Endothelial cell of umbilical vein (primary cell): ENCODE results near the gene CCDC34.

ENCODE experiments used
- CTCF ChIP-seq, 2 donors: IDR thresholded peaks; 1 replicate in 1 of 2; 2 replicates in 1 of 2; pipeline ENCODE4 v1.5.1; 2011; ENCODE audit warnings: low read length in 2 of 2, mild to moderate bottlenecking in 2 of 2, moderate library complexity in 2 of 2, control low read depth in 1 of 2, inconsistent platforms in 1 of 2, low read depth in 1 of 2; ENCODE audit not compliant: insufficient read depth in 1 of 2; ENCODE audit errors: extremely low read depth in 1 of 2
- MYC ChIP-seq: IDR thresholded peaks from one replicate; pipeline ENCODE4 v1.6.1; 2011; ENCODE audit warnings: mild to moderate bottlenecking, low read depth, low read length
- POLR2A ChIP-seq: IDR thresholded peaks from 2 replicates; pipeline ENCODE4 v1.6.1; 2012; ENCODE audit warnings: low read depth, mild to moderate bottlenecking, control low read depth, low read length

DNA sequence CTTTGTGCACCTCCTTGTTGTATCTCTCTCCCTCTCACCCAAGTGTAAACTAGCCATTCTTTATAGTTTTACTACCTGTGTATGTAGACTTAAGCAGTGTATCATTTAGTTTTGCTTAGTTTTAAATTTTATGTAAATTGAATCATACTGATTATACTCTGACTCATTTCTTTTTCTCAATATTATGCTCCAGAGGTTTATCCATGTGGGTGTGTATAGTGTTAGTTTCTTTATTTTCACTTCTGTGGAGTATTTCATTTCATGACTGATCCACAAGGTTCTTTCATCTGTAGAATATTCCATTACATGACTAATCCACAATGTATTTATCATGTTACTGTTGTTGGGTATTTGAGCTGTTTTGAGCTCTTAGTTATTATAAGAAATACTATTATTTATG is 62.0 kb downstream of the CCDC34 start:
- no peak for TF ChIP-seq POLR2A
- no peak for TF ChIP-seq CTCF (IDR thresholded peaks at IDR 0.05; ENCODE audit: extremely low read depth in 1 of 2, insufficient read depth in 1 of 2, low read depth in 1 of 2, low read length in 2 of 2)
- TF ChIP-seq MYC, result no peak
